Central memory CD8-positive, alpha-beta T cell (primary cell): ENCODE measurements around the gene BICC1.

Source experiments
- ATAC-seq: fragments of 150-1000 bp; cut with Tn5 transposase; replicated peaks from 2 replicates; pipeline ENCODE4 v1.10.0; 2022; ENCODE audit warnings: mild to moderate bottlenecking, moderate FRiP score, moderate number of reproducible peaks; ENCODE audit not compliant: poor library complexity, severe bottlenecking; ENCODE audit errors: extremely low read depth
- DNase-seq, 2 donors: peaks; one replicate each; pipeline ENCODE4 v3.0.0; 2021; ENCODE audit warnings: low spot score in 2 of 2
- H3K27ac Mint-ChIP-seq: one replicate; pipeline ENCODE4 v1.8.0; 2022; ENCODE audit warnings: low read depth, mild to moderate bottlenecking, moderate library complexity, mixed read lengths
- H3K27me3 Mint-ChIP-seq: one replicate; pipeline ENCODE4 v1.8.0; 2022; ENCODE audit warnings: mixed read lengths
- H3K36me3 Mint-ChIP-seq: one replicate; pipeline ENCODE4 v1.8.0; 2022; ENCODE audit warnings: mild to moderate bottlenecking, moderate library complexity, mixed read lengths; ENCODE audit not compliant: insufficient read depth
- H3K4me1 Mint-ChIP-seq: one replicate; pipeline ENCODE4 v1.8.0; 2022; ENCODE audit warnings: mixed read lengths
- H3K4me3 Mint-ChIP-seq: one replicate; pipeline ENCODE4 v1.8.0; 2022; ENCODE audit warnings: mild to moderate bottlenecking, moderate library complexity, mixed read lengths
- H3K9me3 Mint-ChIP-seq: one replicate; pipeline ENCODE4 v1.8.0; 2022; ENCODE audit warnings: mixed read lengths

Gene BICC1

DNA sequence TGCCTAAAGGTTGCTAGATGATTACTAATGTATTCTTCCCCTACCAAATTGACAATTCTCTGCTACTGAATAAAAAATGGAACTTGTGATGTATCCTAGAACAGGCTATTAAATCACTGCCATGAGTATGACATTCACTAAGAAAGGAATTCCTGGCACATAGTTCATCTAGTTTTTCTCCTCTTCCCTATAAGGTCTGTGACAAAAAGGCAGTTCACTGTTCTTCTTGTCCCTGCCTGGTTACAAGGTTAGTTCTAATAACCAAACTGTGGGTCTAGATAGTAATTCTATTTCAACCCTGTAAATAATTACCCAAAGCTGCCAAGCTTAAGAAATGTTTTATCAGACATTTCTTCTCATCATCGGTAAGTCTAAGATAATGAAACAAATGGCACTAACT lies 245.6 kb downstream of the BICC1 start:
- ATAC-seq = no peak
- H3K4me3 Mint-ChIP-seq = no peak overlapping the region

DNA sequence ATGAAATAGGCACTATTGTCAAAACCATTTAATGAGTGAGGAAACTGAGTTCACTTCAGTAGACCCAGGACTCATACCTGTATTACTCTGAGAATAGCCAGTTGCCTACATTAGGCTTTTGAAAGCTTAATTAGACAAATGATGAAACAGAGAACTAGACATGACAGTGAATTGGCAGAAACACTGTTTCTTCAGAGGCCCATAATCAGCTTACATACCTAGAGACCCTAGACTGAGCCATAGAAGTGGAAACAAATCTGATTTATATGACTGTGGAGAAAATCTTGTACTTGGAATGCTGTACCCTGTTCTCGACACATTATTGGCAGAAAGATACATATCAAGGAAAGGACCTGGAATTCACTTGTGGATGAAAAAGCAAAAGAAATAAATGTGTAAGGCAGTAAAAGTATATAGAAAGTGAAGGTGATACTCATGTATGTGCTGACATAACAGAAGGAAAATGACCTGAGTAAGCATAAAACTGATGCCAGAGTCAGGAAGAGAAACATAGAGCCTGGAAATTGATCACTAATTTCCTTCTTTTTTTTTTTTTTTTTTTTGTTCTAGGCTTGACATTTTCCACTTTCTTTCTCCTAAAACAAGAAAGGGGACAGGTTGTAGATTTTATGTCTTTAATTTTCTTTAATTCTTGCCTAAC lies 251.5 kb downstream of the BICC1 start:
- no peak for ATAC-seq
- H3K9me3 Mint-ChIP-seq = no peaks in the 10 kb centered on the region

More for the DNA sequence above, 245.6 kb downstream of the BICC1 start:
- Mint-ChIP-seq H3K27me3 (no peaks in the 10 kb centered on the region), H3K4me1 (no peaks in the 10 kb centered on the region), H3K36me3 (no peaks in the 10 kb centered on the region), H3K27ac (no peak overlapping the region), H3K9me3 (no peaks in the 10 kb centered on the region)
- DNase-seq = no peak

DNA sequence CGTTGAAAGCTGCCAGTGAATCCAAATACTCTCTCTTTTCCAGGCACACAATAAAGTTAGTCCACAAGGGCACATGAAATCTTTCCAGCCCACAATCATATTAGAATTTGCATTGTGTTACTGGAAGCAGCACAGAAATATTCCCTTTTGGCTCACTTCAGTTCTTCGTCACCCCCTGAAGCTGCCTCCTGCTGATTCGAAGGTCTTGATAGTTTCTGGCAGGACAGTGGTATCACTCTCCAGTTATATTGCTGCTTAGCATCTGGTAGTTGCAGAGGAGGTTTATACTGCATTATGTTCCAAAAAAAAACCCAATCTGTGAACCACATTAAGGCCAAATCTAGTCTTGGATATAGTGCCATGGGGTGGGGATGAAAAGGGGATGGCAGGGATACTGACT lies 253.2 kb downstream of the BICC1 start:
- no peak overlapping the region for H3K4me3 Mint-ChIP-seq
- no peaks in the 10 kb centered on the region for H3K4me1 Mint-ChIP-seq
- DNase-seq = no peak
- no peak overlapping the region for H3K27ac Mint-ChIP-seq
- no peaks in the 10 kb centered on the region for H3K9me3 Mint-ChIP-seq
- no peaks in the 10 kb centered on the region for H3K27me3 Mint-ChIP-seq
- H3K36me3 Mint-ChIP-seq = no peaks in the 10 kb centered on the region
- ATAC-seq = no peak

More for the DNA sequence above, 251.5 kb downstream of the BICC1 start:
- H3K4me1 Mint-ChIP-seq = no peaks in the 10 kb centered on the region
- H3K36me3 Mint-ChIP-seq = no peaks in the 10 kb centered on the region
- no peaks in the 10 kb centered on the region for H3K27me3 Mint-ChIP-seq
- no peak overlapping the region for H3K27ac Mint-ChIP-seq
- no peak for DNase-seq
- no peak overlapping the region for H3K4me3 Mint-ChIP-seq

DNA sequence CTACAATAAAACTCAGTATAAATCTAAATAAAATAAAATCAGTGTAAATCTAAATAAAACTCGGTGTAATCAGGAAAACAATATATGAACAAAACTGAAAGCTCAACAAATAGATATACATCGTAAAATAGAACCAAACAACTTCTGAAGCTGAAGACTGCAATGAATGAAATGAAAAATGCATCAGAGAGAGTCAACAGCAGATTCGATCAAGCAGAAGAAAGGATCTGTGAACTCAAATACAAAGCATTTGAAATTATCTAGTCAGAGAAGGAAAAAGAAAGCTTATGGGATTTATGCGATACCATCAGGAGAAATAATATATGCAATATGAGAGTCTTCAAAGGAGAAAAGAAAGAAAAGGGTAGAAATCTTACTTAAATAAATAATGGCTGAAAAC lies 255.0 kb downstream of the BICC1 start:
- H3K27ac Mint-ChIP-seq = no peak overlapping the region
- no peak for DNase-seq
- no peak for ATAC-seq
- H3K4me1 Mint-ChIP-seq = no peaks in the 10 kb centered on the region
- no peaks in the 10 kb centered on the region for H3K27me3 Mint-ChIP-seq
- H3K36me3 Mint-ChIP-seq = no peaks in the 10 kb centered on the region
- H3K4me3 Mint-ChIP-seq = no peak overlapping the region
- H3K9me3 Mint-ChIP-seq = no peaks in the 10 kb centered on the region

DNA sequence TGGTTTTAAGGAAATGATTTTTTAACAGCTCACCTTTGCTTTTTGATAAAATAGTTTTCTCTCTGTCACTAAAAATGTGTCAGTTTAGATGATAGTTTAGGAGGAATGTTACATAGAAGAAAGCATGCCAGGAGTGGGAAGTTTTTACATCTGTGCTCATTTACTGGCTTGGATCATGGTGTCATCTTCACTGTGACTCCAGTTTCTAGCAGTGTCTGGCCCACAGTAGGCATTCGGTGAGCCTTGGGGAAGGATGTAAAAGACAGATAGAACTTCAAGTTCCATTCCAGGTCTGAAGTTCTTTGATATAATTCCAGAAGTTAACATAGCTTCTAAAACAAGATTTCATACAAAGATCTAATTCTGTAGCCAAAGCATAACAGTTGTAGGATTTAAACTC lies 259.2 kb downstream of the BICC1 start:
- Mint-ChIP-seq H3K36me3 (no peaks in the 10 kb centered on the region), H3K27me3 (no peaks in the 10 kb centered on the region)
- no peak for ATAC-seq

DNA sequence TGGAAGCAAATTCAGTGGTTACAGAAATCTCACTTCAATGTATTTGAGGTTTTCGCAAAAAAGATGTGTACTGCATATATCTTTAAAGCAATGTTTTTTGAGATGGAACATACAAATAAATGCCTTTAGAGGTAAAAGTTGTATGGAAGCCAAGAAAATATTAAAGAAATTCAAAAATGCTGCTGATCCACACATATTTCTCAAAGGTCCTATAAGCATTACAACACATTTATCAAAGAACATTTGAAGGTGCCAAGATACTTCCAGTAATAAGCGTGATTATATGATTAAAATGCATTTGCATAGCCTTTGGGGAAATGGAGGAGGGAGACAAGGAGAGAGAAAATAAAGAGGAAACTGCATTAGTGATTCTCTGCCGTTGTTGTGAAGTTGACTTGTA lies 260.1 kb downstream of the BICC1 start:
- no peaks in the 10 kb centered on the region for H3K27me3 Mint-ChIP-seq
- DNase-seq (no peak), ATAC-seq (no peak)
- H3K36me3 Mint-ChIP-seq = no peaks in the 10 kb centered on the region
- no peak overlapping the region for H3K4me3 Mint-ChIP-seq
- H3K4me1 Mint-ChIP-seq = no peaks in the 10 kb centered on the region
- H3K9me3 Mint-ChIP-seq = no peaks in the 10 kb centered on the region
- H3K27ac Mint-ChIP-seq = no peak overlapping the region

More for the DNA sequence above, 259.2 kb downstream of the BICC1 start:
- no peaks in the 10 kb centered on the region for H3K9me3 Mint-ChIP-seq
- H3K4me3 Mint-ChIP-seq = no peak overlapping the region
- H3K27ac Mint-ChIP-seq = no peak overlapping the region
- H3K4me1 Mint-ChIP-seq = no peaks in the 10 kb centered on the region
- no peak for DNase-seq

DNA sequence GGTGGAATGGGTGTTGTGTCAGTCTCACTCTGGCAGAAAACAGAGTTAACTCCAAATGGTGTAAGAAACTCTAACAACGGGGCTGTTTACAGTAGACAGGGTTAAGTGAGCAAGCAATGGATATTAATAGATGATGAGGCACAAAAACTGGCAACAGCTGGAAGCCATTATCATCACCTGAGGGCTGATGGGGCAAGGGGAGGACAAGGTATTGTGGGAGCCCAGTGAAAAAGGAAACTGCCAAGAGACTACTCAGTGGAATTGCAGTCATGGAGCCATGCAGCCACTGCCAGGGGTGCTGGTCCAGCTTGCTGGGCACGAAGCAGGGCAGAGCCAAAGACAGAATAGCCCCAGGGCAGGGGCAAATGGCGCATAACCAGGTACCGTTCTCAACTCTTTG lies 260.7 kb downstream of the BICC1 start:
- Mint-ChIP-seq H3K27ac (no peak overlapping the region), H3K9me3 (no peaks in the 10 kb centered on the region), H3K4me1 (no peaks in the 10 kb centered on the region), H3K27me3 (no peaks in the 10 kb centered on the region), H3K4me3 (no peak overlapping the region), H3K36me3 (no peaks in the 10 kb centered on the region)
- DNase-seq = no peak
- no peak for ATAC-seq

DNA sequence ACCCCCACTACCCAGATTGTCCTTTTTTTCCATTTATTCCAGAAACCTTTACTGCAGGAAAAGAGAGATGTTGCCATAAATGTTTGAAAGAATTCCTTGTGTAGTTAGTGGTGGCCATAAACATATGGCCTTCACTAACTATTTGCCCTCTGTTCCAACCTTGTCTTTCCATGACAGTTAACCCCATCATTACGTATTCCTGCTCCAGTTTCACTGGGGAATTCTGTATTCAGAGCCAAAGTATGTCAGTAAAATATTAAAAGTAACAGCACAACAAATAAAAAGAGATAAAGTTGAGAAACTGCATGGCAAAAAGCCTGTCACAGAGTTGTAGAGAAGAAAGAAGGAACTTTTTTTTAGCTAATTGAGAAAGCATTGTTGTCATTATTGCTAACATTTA lies 261.3 kb downstream of the BICC1 start:
- no peaks in the 10 kb centered on the region for H3K4me1 Mint-ChIP-seq
- no peak overlapping the region for H3K4me3 Mint-ChIP-seq
- H3K27me3 Mint-ChIP-seq = no peaks in the 10 kb centered on the region
- no peaks in the 10 kb centered on the region for H3K9me3 Mint-ChIP-seq
- ATAC-seq (no peak), DNase-seq (no peak)
- H3K36me3 Mint-ChIP-seq = no peaks in the 10 kb centered on the region
- H3K27ac Mint-ChIP-seq = no peak overlapping the region

DNA sequence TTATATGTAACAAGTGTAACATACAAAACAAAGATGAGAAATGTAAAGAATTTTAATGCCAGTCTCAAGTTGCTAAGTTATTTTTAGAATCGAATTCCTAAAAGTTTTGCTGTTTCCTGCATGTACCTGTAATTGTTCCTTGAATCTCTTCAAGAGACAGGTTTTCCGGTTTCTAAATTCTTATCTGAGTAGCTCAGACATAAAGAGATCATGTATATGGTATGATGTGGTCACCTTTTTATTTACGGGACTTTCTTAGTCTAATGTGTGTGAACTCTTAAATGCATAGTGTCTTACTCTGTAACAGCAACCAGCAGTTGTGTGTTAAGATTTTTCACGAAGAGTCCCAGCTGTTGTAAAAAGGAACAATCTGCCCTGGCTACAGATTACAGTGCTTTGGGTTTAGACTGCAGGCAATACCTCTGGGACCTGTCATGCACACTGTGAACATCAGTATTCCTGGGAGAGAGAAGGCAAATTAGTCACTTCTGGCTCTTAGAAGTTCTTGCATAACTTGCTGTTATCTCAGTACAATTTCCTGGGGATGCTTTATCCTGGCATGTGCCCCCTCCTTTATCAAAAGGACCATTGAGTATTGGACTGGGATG lies 263.4 kb downstream of the BICC1 start:
- Mint-ChIP-seq H3K36me3 (no peaks in the 10 kb centered on the region), H3K9me3 (no peaks in the 10 kb centered on the region), H3K4me1 (no peaks in the 10 kb centered on the region), H3K4me3 (no peak overlapping the region), H3K27me3 (no peaks in the 10 kb centered on the region), H3K27ac (no peak overlapping the region)
- no peak for DNase-seq
- ATAC-seq = no peak

DNA sequence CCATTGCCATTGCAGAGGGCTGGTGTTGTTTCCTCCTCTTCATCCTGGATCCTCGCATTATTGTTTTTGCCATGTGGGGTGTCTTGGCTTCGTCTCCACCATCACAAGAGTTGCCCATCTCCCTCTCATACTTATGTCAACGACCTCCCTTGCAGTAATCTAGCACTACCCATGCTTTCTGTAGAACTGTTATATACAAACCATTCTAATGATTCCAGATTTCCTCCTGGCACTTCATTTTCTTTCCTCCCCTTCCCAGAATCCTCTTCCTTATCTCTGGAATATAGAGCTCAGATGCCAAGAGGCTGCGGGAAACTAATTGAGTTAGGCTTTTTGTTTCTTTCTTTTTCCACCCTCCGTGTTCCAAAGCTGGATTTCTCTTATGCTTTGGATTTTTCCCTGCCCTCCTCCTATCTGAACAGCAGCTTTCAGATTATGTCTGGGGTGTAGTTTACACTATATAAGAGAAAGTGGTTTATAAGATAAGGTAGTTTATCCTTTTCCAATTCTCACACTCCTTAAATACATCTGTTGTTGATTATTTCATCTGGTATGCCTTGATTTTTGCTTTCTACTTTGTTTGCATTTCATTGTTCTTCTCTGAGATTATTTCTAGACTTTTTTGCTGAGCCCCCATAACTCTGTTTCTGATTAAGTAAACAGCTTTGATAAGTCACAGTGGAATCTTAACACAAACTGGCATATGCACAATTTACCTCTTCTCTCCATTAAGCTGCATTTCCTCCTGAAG lies 264.1 kb downstream of the BICC1 start:
- Mint-ChIP-seq H3K4me1 (no peaks in the 10 kb centered on the region), H3K27me3 (no peaks in the 10 kb centered on the region), H3K27ac (no peak overlapping the region), H3K36me3 (no peaks in the 10 kb centered on the region), H3K4me3 (no peak overlapping the region), H3K9me3 (no peaks in the 10 kb centered on the region)
- no peak for ATAC-seq
- DNase-seq = no peak

DNA sequence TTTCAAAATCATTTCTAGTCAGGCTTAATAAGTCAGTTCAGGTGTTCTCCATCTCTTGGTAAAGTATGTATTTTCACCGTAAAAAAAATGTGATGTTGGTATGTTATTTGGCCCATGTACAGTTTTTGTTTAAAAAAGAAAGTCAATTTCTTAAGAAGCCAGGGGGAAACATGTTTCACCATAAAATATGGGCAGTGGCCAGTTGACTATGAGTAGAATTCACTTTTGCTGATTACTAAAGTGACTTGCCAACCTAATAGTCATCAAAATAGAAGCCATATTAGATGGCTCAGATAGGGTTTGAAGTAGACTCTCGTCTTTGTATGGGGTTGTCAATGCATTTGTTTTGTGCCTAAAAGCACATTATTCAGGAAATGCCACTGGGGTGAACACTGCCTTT lies 266.3 kb downstream of the BICC1 start:
- Mint-ChIP-seq H3K27ac (no peak overlapping the region), H3K36me3 (no peaks in the 10 kb centered on the region), H3K4me1 (no peaks in the 10 kb centered on the region), H3K9me3 (no peaks in the 10 kb centered on the region), H3K27me3 (no peaks in the 10 kb centered on the region), H3K4me3 (no peak overlapping the region)
- DNase-seq (no peak), ATAC-seq (no peak)

DNA sequence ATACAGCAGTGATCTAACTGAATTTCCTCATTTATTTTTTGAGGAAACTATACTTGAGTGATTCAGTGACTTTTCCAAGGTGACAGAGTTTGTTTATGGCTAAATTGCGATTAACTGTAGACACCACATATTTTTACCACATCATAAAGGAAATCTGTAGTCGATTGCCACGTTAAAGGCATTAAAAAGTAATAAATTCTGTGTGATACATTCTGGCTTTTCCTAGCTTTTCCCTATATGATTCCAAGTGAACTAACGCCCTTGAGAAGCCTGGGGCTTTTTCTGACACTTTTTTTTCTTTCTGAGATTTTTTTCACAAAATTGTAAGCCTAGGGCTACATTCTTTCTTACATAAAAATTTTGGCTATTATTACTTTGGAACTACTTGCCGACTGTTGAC lies 266.9 kb downstream of the BICC1 start:
- ATAC-seq (no peak), DNase-seq (no peak)
- no peak overlapping the region for H3K4me3 Mint-ChIP-seq
- no peaks in the 10 kb centered on the region for H3K36me3 Mint-ChIP-seq
- H3K27me3 Mint-ChIP-seq = no peaks in the 10 kb centered on the region
- no peaks in the 10 kb centered on the region for H3K9me3 Mint-ChIP-seq
- H3K27ac Mint-ChIP-seq = no peak overlapping the region
- H3K4me1 Mint-ChIP-seq = no peaks in the 10 kb centered on the region

DNA sequence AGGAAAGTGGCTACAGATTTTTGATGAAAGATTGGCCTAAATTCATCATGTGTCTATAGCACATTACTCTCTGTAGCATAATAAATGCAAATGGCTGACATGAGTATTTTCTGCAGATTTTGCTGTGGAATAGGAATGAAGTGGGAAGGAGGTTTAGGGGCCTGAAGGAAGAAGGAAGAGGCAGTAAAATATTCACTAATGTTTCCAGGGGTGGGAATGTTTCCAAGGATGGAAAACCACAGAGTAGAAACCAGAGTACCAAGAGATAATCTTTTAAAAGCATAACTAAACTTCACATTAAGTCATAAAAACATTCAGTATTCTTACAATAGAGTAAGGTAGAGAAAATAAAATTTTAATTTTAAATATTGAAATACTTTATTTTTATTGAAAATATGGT lies 267.8 kb downstream of the BICC1 start:
- no peaks in the 10 kb centered on the region for H3K4me1 Mint-ChIP-seq
- ATAC-seq (no peak), DNase-seq (no peak)

More for the DNA sequence above, 267.8 kb downstream of the BICC1 start:
- Mint-ChIP-seq H3K36me3 (no peaks in the 10 kb centered on the region), H3K27me3 (no peaks in the 10 kb centered on the region), H3K9me3 (no peaks in the 10 kb centered on the region), H3K27ac (no peak overlapping the region), H3K4me3 (no peak overlapping the region)
